ENCODE results near the gene RGS10. TPM values are rescaled to one million over a fixed set of nuclear protein-coding genes. Genes with fewer than 3 reads are reported as not detected.

The RGS10 gene
- total and polyA plus RNA-seq, 10 of the 15 experiments (the other 5 are each of a cell fraction or from before 2014, with no cell fraction given), result 72.8 to 193 (median 127) TPM

DNA sequence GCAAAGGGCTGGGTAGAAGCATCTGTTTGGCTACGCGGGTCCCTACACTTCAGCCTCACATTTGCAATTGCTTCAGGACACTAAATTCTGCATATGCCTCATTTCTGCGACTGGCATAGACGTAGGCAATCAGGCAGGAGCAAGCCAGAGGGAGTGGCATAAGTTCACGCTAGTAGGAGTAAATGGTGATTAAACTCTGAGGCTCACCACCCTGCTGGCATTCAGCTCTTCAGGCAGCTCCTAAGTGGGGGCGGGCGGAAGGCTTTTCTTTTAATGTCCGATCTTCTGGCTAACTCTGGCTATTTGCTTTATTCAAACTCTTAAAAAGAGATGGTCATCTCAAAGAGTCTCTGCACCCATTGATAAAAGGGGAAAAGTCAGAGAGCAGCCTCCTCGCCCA is 45.3 kb downstream of the RGS10 start:
- H4K20me1 ChIP-seq (ENCODE audit: control insufficient read depth, insufficient read depth), result no peaks in the 10 kb centered on the region
- CTCF ChIA-PET, result interaction anchor here (0.6 kb wide), 1 partner anchor 32 kb away, joined by 3 read pairs; no protein-coding TSS in a partner anchor
- BruUV-seq (replicated peaks), result no TSS peak
- intact Hi-C loops (cut with micrococcal nuclease; ENCODE audit: unreplicated experiment) (no loop called here), in situ Hi-C loops (cut with MboI) (no loop called here)
- FAIRE-seq (no peak), ATAC-seq (no peak), DNase-seq (ENCODE audit: low read depth, low spot score) (no peak)
- H3K27me3 ChIP-seq (replicated peaks in 1 of 2; ENCODE audit: control insufficient read depth in 2 of 2, insufficient read depth in 2 of 2, low read length in 1 of 2), result no peaks in the 10 kb centered on the region
- no peaks in the 10 kb centered on the region for H3K79me2 ChIP-seq (ENCODE audit: control insufficient read depth, insufficient read depth, low read length)
- TF ChIP-seq ZBTB40 (IDR thresholded peaks at IDR 0.05; ENCODE audit: borderline replicate concordance) (no peak), WRNIP1 (IDR thresholded peaks at IDR 0.05; ENCODE audit: borderline replicate concordance, low read depth, low read length) (no peak), RUNX3 (IDR thresholded peaks at IDR 0.05; ENCODE audit: low read length) (no peak), PML (IDR thresholded peaks at IDR 0.05; ENCODE audit: low read length) (no peak), TCF3 (IDR thresholded peaks at IDR 0.05; ENCODE audit: borderline replicate concordance, insufficient read depth, low read depth, low read length) (no peak), POU2F2 (IDR thresholded peaks at IDR 0.05; ENCODE audit: borderline replicate concordance, low read depth, low read length) (no peak), BMI1 (IDR thresholded peaks at IDR 0.05; ENCODE audit: borderline replicate concordance) (no peak), YBX1 (IDR thresholded peaks at IDR 0.05) (no peak), KDM1A (IDR thresholded peaks at IDR 0.05; ENCODE audit: borderline replicate concordance) (no peak), SIN3A (IDR thresholded peaks at IDR 0.05; ENCODE audit: low read depth, low read length) (no peak), MTA3 (IDR thresholded peaks at IDR 0.05; ENCODE audit: borderline replicate concordance, low read length) (no peak), NR2F1 (conservative IDR thresholded peaks at IDR 0.05) (no peak), RCOR1 (conservative IDR thresholded peaks at IDR 0.05; ENCODE audit: low read depth, low read length) (no peak), ZNF384 (IDR thresholded peaks at IDR 0.05; ENCODE audit: borderline replicate concordance, low read depth, low read length) (no peak), IRF5 (IDR thresholded peaks at IDR 0.05; ENCODE audit: borderline replicate concordance) (no peak), RELB (IDR thresholded peaks at IDR 0.05; ENCODE audit: low read depth) (no peak), IKZF2 (IDR thresholded peaks at IDR 0.05) (no peak)
- TF ChIP-seq, protein P1, sequence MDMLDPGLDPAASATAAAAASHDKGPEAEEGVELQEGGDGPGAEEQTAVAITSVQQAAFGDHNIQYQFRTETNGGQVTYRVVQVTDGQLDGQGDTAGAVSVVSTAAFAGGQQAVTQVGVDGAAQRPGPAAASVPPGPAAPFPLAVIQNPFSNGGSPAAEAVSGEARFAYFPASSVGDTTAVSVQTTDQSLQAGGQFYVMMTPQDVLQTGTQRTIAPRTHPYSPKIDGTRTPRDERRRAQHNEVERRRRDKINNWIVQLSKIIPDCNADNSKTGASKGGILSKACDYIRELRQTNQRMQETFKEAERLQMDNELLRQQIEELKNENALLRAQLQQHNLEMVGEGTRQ (IDR thresholded peaks at IDR 0.05; ENCODE audit: borderline replicate concordance, low read depth, low read length), result no peak
- no peak overlapping the region for H3K4me2 ChIP-seq (ENCODE audit: control insufficient read depth, insufficient read depth)
- no peaks in the 10 kb centered on the region for H3K9me3 ChIP-seq (replicated peaks; ENCODE audit: control insufficient read depth, insufficient read depth, low read length)
- H2AFZ ChIP-seq (ENCODE audit: control insufficient read depth, low read depth, low read length), result no peak overlapping the region
- peaks cover 0 to 5% of the 10 kb centered on the region in 2 experiments; a peak in 2 of 4 replicates for H3K36me3 ChIP-seq (ENCODE audit: control insufficient read depth in 2 of 2, insufficient read depth in 2 of 2, low read length in 1 of 2)
- WGBS (ENCODE audit: insufficient coverage, insufficient replicate concordance, low lambda C conversion rate, missing lambda C conversion rate), result 92% methylated on average over 9 of the region's 9 CpGs
- no peak overlapping the region for H3K27ac ChIP-seq (ENCODE audit: control insufficient read depth, insufficient read depth)
- no peak overlapping the region for H3K4me3 ChIP-seq
- RAD21 ChIA-PET (ENCODE audit: unreplicated experiment), result no interaction called here
- peaks cover 19% of the 10 kb centered on the region for H3K4me1 ChIP-seq (ENCODE audit: control insufficient read depth, insufficient read depth, low read length)
- POLR2A ChIA-PET, result no interaction called here
- no peak overlapping the region for H3K9ac ChIP-seq (ENCODE audit: control insufficient read depth, insufficient read depth, low read length)
- SMC1A ChIA-PET (ENCODE audit: uncharacterized antibody, unreplicated experiment), result interaction anchor here (1.5 kb wide), 1 partner anchor 19 kb away, joined by 4 read pairs; no protein-coding TSS in a partner anchor
